Keratinocyte (primary cell): ENCODE measurements around the gene CFAP58. TPM values are rescaled to one million over a fixed set of nuclear protein-coding genes. Genes with fewer than 3 reads are reported as not detected.

Source experiments
- DNase-seq: peaks from one replicate; pipeline ENCODE4 v3.0.0-alpha.2; 2011; ENCODE audit warnings: low read depth, missing footprints, low spot score
- FAIRE-seq: peaks from 2 replicates; lab custom pipeline; 2011; peaks lifted over from hg19 to GRCh38; lab: Jason Lieb, UNC
- H2AFZ ChIP-seq: 2 replicates; pipeline ENCODE4 v1.6.0; 2012; ENCODE audit warnings: low read length, control low read depth, inconsistent platforms; ENCODE audit not compliant: control insufficient read depth
- H3K27ac ChIP-seq: 2 replicates; pipeline ENCODE4 v1.5.1; 2011; ENCODE audit warnings: low read length; ENCODE audit not compliant: control insufficient read depth, insufficient read depth
- H3K27me3 ChIP-seq: 3 replicates; pipeline ENCODE4 v1.6.0; 2011; ENCODE audit warnings: low read length; ENCODE audit not compliant: control insufficient read depth, insufficient read depth; ENCODE audit errors: extremely low read depth
- H3K36me3 ChIP-seq, 2 experiments: 2 replicates in 1 of 2; 3 replicates in 1 of 2; pipeline ENCODE4 v1.5.1; 2011; ENCODE audit warnings: low read length in 2 of 2, mild to moderate bottlenecking in 1 of 2; ENCODE audit not compliant: control insufficient read depth in 2 of 2, insufficient read depth in 2 of 2; ENCODE audit errors: extremely low read depth in 1 of 2
- H3K4me1 ChIP-seq: 3 replicates; pipeline ENCODE4 v1.5.1; 2011; ENCODE audit warnings: low read length; ENCODE audit not compliant: control insufficient read depth, insufficient read depth; ENCODE audit errors: extremely low read depth
- H3K4me2 ChIP-seq: 3 replicates; pipeline ENCODE4 v1.6.0; 2011; ENCODE audit warnings: low read depth, low read length; ENCODE audit not compliant: control insufficient read depth, insufficient read depth; ENCODE audit errors: extremely low read depth
- H3K4me3 ChIP-seq, 3 experiments: fragments of 200-600 bp in 1 of 3; sonication (generic) in 1 of 3; 2 replicates in 2 of 3; 3 replicates in 1 of 3; pipeline ENCODE4 v1.5.1; 2011 to 2016; ENCODE audit warnings: low read length in 3 of 3, mild to moderate bottlenecking in 3 of 3, control low read depth in 2 of 3, inconsistent platforms in 1 of 3, low read depth in 1 of 3, mixed read lengths in 1 of 3, mixed run types in 1 of 3, moderate library complexity in 1 of 3; ENCODE audit not compliant: control insufficient read depth in 2 of 3, insufficient read depth in 2 of 3; ENCODE audit errors: extremely low read depth in 1 of 3
- H3K79me2 ChIP-seq: 2 replicates; pipeline ENCODE4 v1.6.0; 2012; ENCODE audit warnings: low read length; ENCODE audit not compliant: control insufficient read depth, insufficient read depth
- H3K9ac ChIP-seq: 3 replicates; pipeline ENCODE4 v1.6.0; 2011; ENCODE audit warnings: low read length; ENCODE audit not compliant: control insufficient read depth, insufficient read depth; ENCODE audit errors: extremely low read depth
- H3K9me1 ChIP-seq: 3 replicates; pipeline ENCODE4 v1.6.0; 2011; ENCODE audit warnings: low read length; ENCODE audit not compliant: control insufficient read depth, insufficient read depth; ENCODE audit errors: extremely low read depth
- H3K9me3 ChIP-seq: 2 replicates; pipeline ENCODE4 v1.5.1; 2012; ENCODE audit warnings: low read depth, low read length; ENCODE audit not compliant: control insufficient read depth
- H4K20me1 ChIP-seq: 3 replicates; pipeline ENCODE4 v1.6.0; 2011; ENCODE audit warnings: low read length; ENCODE audit not compliant: control insufficient read depth, insufficient read depth; ENCODE audit errors: extremely low read depth
- CTCF ChIP-seq, 3 experiments: IDR thresholded peaks in 1 of 3; conservative IDR thresholded peaks in 1 of 3; optimal IDR thresholded peaks in 1 of 3; 2 replicates in 2 of 3; 3 replicates in 1 of 3; pipeline versions ENCODE3 to v1.5.1; 2011; ENCODE audit warnings: low read length in 3 of 3, mild to moderate bottlenecking in 3 of 3, moderate library complexity in 2 of 3, control low read depth in 1 of 3, inconsistent platforms in 1 of 3; ENCODE audit not compliant: insufficient read depth in 2 of 3; ENCODE audit errors: extremely low read depth in 1 of 3
- EZH2 ChIP-seq: IDR thresholded peaks from one replicate; pipeline ENCODE4 v1.6.1; 2012; ENCODE audit warnings: inconsistent platforms, mild to moderate bottlenecking, low read length, moderate library complexity
- dilution Hi-C: fragments of 300-500 bp; cut with MboI; formaldehyde crosslinking; loops from one replicate; pipeline ENCODE4 v1.7.0; 2020; ENCODE audit warnings: low sequenced_read_pairs; ENCODE audit not compliant: extremely low pct_ligation_motif_present
- polyA plus RNA-seq, 5 experiments: library from polyadenylated mRNA; depleted of rRNA in 3 of 5; stranded (reverse) in 3 of 5; stranded (forward) in 1 of 5; unstranded in 1 of 5; fragments of >200 nt; gene quantifications; 1 replicate in 1 of 5; 2 replicates in 3 of 5; 3 replicates in 1 of 5; pipeline versions ENCODE4 v1.2.1 to v1.2.3, GENCODE V29; 2011 to 2012; ENCODE audit warnings: missing spikeins in 2 of 5, low read depth in 1 of 5, low replicate concordance in 1 of 5

CFAP58 gene
- polyA plus RNA-seq, 1 donor (not counting 4 experiments of a cell fraction or from before 2014, with no cell fraction given) = 2.3 TPM

- TF ChIP-seq CTCF (optimal IDR thresholded peaks at IDR 0.05 in 1 of 3, IDR thresholded peaks at IDR 0.05 in 1 of 3, conservative IDR thresholded peaks at IDR 0.05 in 1 of 3; ENCODE audit: extremely low read depth in 1 of 3, insufficient read depth in 2 of 3, low read length in 3 of 3) = no peak
- no peak for DNase-seq
- no peak for FAIRE-seq
- H3K4me1 ChIP-seq = peaks cover 16% of the 10 kb centered on the region
- H4K20me1 ChIP-seq = no peaks in the 10 kb centered on the region
- H3K4me2 ChIP-seq = no peak overlapping the region
- dilution Hi-C loops = no loop called here
- no peaks in the 10 kb centered on the region for H3K79me2 ChIP-seq
- no peak overlapping the region for H3K9ac ChIP-seq
- H3K27me3 ChIP-seq = no peaks in the 10 kb centered on the region
- no peaks in the 10 kb centered on the region for H3K9me1 ChIP-seq
- H3K9me3 ChIP-seq = no peaks in the 10 kb centered on the region
- no peak overlapping the region for H2AFZ ChIP-seq
- H3K36me3 ChIP-seq = no peaks in the 10 kb centered on the region
- no peak overlapping the region for H3K27ac ChIP-seq
- no peak overlapping the region for H3K4me3 ChIP-seq
Measured at GRCh38 chr10:104429846-104430245, 76.2 kb downstream of the CFAP58 start.

- FAIRE-seq (no peak), DNase-seq (no peak)
- H3K79me2 ChIP-seq = no peaks in the 10 kb centered on the region
- H3K9me3 ChIP-seq = no peaks in the 10 kb centered on the region
- H3K4me2 ChIP-seq = no peak overlapping the region
- H3K9me1 ChIP-seq = no peaks in the 10 kb centered on the region
- no peak overlapping the region for H2AFZ ChIP-seq
- no peak overlapping the region for H3K4me3 ChIP-seq
- H3K27ac ChIP-seq = no peak overlapping the region
- no peaks in the 10 kb centered on the region for H3K36me3 ChIP-seq
- no peak overlapping the region for H3K9ac ChIP-seq
- dilution Hi-C loops = no loop called here
- H4K20me1 ChIP-seq = no peaks in the 10 kb centered on the region
- H3K4me1 ChIP-seq = peaks cover 16% of the 10 kb centered on the region
- H3K27me3 ChIP-seq = no peaks in the 10 kb centered on the region
- TF ChIP-seq CTCF (optimal IDR thresholded peaks at IDR 0.05 in 1 of 3, IDR thresholded peaks at IDR 0.05 in 1 of 3, conservative IDR thresholded peaks at IDR 0.05 in 1 of 3; ENCODE audit: extremely low read depth in 1 of 3, insufficient read depth in 2 of 3, low read length in 3 of 3) (no peak), EZH2 (no peak)
Measured at GRCh38 chr10:104430360-104430759, 76.7 kb downstream of the CFAP58 start.
